Measurements from ENCODE around the gene PTPRK.

DNA sequence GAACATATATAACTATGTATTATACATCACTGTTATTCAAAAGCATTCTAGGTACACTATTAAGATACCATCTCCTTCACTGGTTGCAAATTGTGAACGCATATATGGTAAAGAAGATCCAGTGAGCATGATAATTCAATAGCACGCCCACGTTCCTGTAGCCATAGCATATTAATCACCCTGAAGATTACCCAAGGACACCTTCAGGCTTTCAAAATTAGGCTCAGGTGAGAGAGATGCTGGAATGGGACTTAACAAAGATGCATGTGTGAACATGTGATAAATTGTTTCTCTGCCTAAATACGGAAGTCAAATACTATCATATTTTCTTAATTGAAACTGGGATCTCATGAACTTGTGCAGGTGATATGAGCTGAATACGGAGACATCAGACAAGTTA is 303.5 kb downstream of the PTPRK start:
- TF ChIP-seq, protein P1, sequence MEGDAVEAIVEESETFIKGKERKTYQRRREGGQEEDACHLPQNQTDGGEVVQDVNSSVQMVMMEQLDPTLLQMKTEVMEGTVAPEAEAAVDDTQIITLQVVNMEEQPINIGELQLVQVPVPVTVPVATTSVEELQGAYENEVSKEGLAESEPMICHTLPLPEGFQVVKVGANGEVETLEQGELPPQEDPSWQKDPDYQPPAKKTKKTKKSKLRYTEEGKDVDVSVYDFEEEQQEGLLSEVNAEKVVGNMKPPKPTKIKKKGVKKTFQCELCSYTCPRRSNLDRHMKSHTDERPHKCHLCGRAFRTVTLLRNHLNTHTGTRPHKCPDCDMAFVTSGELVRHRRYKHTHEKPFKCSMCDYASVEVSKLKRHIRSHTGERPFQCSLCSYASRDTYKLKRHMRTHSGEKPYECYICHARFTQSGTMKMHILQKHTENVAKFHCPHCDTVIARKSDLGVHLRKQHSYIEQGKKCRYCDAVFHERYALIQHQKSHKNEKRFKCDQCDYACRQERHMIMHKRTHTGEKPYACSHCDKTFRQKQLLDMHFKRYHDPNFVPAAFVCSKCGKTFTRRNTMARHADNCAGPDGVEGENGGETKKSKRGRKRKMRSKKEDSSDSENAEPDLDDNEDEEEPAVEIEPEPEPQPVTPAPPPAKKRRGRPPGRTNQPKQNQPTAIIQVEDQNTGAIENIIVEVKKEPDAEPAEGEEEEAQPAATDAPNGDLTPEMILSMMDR (conservative IDR thresholded peaks at IDR 0.05; ENCODE audit: low read depth, low read length) = no peak
- no peak for TF ChIP-seq EZH2phosphoT487 (IDR thresholded peaks at IDR 0.05; ENCODE audit: borderline replicate concordance, low read length)

Data from PC-3 (cell line).